Stimulated activated CD4-positive, alpha-beta T cell treated with anti-CD3 and anti-CD28 coated beads, Interleukin-1b, Interleukin-23, amount 100 ng/mL, for 4 hours (primary cell): ENCODE measurements around the gene VPS13D.
"Not testable (repeated sequence)": the region's sequence is repeated elsewhere in the genome, so short reads cannot be mapped to it uniquely, and the experiment has no call there.

ENCODE experiments used
- DNase-seq, 2 donors: peaks; one replicate each; pipeline ENCODE4 v3.0.0-alpha.2; 2020; ENCODE audit warnings: low read depth in 2 of 2

Gene VPS13D

DNA sequence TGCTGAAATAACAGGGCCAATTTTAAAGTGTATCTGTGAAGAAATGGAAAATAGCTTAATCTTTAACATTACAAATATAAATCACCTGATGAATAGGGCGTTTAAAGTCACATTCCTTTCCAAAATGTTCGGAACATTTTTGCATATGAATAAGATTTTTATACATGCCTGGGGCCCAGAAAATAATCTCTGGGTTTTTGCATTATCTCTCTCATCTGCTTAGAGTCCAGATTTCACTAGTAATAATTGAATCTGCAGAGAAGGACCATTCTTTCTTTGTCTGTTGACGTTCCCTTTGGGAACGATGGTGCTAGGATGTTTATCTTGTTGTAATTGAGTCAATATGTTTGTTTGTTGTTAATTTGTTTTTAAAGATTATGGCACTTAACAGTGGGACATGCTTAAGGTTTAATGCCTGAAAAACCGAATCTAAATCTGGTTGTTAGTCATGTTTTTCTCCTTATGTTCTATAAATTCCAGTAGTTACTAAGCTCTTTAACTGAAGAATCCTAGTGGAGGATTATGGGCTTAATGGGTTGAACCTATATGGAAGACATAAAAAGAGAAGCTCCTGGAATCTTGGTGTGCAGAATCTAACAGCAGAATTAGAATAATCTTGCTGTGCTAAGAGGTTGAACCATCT lies 140.6 kb downstream of the VPS13D start:
- DNase-seq = no peak

DNA sequence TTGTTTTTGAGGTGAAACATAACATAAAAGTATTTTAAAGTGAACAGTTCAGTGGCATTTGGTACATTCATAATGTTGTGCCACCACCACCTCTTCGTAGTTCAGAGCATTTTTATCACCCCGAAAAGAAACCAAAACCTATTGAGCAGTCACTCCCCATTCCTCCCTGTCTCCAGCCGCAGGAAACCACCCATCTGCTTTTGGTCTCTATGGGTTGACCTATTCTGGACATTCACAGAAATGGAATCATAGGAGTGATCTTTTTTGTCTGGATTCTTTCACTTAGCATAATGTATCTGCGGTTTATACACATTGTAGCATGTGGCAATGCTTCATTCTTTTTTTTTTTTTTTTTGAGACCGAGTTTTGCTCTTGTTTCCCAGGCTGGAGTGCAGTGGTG lies 141.2 kb downstream of the VPS13D start:
- DNase-seq = no peak

DNA sequence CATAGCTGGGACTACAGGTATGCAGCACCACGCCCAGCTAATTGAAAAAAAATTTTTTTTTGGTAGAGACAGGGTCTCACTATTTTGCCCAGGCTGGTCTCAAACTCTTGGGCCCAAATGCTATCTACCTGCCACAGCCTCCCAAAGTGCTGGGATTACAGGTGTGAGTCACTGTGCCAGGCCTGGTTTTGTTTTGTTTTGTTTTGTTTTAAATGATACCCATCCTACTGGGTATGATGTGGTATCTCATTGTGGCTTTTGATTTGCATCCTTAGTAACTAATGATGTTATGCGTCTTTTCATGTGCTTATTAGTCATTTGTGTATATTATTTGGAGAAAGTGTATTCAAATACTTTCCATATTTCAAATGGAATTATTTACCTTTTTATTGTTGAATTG lies 142.3 kb downstream of the VPS13D start:
- no peak for DNase-seq

DNA sequence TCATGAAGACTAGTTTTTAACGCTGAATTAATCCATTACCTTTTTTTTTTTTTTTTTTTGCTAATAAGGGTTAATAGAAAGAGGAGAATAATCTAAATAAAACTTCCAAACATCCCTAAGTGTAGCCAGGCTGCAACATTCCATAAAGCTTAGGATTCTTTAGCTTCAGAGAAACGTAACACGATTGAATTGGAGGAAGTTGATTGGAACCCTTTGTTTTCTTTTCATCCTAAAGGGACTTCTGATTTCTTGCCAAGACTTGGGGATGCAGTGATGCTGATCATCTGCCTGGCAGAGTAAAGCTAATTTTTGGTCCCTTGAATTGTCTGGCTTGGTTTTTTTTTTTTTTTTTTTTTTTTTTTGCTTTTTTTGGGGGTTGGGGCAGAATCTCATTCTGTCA lies 142.9 kb downstream of the VPS13D start:
- no peak for DNase-seq

DNA sequence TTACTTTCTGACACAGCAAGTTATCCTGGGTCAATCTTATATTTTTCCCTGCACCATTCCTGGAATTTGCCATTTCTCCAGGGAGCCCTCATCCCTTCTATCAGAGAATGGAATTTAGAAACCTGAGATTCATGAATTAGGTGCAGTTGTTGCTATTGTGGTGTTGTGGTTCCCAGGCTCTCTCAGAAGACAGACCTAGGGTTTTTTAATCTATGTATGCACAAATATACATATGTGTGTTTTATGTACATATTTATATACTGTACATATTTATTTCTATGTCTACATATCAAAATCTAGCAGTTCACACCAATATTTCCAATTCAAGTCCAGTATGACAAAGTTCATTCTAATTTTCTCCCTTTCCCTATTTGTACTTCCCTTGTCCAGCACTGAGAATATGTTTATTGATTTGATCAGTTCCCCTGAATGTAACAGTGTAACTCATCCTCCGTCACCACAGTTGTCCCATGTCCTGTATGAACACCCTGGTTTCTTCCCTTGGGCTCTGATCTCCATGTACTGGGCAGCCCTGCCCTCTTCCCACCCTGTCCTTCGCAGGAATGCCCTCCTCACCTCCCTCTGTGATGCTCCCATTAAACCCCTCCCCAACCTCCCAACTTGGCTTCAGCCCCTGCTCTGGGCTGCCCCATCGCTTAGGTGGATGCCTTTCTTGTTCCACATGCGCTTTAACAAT lies 145.5 kb downstream of the VPS13D start:
- DNase-seq = no peak

DNA sequence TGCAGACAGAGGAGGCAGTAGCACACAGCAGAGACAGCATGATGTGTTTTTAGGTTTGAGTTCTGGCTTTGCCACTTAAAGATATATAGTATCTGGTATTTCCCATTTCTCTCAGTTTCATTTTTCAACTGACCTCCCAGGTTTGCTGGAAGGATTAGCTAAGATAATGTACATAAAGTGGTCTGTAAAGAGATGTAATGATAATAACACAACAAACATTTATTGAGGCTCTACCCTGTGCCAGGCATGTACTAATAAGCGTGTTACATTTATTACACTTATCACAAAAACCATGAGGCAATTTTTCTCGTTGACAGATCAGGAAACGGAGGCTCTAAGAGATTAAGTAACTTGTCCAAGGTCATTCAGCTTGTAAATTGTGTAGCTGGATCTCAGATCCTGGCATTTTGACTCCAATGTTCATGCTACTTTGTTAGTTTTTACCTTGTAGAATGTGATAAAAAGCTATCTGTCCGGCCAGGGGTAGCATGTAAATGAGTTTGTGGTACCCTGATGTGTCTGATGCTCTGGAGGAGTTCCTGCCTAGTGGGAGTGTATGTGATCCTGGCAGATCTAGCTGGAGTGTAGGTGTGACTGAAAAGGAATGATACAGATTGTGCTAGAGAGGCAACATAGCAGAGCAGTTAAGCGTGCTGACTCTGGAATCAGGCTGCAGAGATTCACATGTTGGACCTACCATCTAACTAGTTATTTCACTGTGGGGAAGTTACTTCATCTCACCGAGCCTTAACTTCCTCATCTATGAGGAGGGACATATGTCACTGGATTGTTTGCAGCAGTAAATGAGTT lies 146.6 kb downstream of the VPS13D start:
- no peak for DNase-seq

DNA sequence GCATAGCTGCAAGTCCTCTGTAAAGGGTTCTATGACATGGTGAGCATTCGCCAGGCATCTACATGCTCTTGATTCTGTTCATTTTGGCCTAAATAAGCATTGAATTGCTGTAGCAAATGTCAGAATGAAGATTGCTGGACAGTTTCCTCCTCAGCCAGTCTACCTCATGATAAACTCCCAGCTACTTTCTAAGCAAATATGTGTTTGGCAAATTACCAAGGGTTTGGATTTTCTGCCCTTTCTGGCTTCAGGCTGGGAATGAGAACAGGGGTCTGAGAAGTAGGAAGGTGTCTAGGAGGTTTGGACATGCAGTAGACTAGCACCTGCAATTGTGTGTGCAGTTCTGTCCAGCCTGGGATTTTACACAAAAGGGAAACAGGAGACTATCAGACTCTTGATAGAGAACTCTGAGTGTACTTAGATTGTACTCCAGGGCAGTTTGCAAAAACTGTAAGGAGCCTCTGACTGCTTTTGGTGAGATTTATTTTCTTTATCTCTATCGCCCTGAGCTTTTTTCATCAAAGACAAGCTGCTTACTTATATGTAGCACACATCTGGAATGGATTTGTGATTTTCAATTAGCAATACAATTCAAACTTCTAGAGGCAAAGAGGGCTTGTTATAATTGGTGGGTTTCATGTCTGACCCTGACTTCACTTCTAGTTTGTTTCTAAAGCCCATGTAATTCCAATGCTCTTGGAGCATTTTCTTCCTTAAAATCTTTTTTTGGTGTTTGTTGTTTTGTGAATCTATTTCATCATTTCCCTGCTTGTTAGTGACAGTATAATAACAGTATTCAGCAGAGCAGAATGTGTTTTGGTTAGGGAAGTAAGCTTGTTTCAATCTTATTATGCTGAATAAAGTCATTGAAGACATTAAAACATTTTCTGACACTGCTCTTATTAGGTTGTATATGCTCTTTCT lies 150.8 kb downstream of the VPS13D start:
- no peak for DNase-seq

DNA sequence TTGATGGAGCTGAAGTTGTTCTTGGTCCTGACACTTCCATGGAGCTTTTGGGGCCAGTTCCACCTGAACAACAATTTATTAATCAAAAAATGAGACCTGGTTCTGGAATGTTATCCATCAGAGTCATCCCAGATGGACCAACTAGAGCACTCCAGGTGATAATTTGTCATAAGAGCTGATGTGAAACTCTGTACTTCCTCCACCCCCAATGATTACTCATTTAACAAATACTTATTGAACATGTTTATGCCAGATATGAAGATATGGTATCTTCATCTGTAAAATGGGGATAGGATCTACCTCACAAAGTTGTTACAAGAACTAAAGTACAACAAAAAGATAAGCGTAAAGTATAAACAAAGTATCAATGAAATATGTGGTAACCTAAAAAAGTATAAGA lies 153.2 kb downstream of the VPS13D start:
- no peak for DNase-seq

DNA sequence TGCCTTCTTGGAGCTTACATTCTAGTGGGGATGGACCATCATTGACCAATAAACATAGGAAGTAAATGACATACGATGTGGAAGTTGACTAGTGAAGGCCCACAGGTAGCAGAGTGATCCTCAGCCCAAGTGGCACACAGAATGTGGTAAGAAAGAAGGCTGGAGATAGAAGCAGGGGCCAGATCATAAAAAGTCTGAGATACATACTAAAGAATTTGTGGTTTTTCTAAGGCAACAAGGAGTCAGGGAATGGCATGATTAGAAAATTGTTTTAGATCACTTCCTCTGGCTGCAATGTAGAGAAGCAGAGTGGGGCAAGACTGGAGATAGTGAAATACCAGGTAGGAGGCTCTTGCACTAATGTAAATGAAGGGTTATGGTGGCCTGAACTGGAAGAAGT lies 154.0 kb downstream of the VPS13D start:
- no peak for DNase-seq

DNA sequence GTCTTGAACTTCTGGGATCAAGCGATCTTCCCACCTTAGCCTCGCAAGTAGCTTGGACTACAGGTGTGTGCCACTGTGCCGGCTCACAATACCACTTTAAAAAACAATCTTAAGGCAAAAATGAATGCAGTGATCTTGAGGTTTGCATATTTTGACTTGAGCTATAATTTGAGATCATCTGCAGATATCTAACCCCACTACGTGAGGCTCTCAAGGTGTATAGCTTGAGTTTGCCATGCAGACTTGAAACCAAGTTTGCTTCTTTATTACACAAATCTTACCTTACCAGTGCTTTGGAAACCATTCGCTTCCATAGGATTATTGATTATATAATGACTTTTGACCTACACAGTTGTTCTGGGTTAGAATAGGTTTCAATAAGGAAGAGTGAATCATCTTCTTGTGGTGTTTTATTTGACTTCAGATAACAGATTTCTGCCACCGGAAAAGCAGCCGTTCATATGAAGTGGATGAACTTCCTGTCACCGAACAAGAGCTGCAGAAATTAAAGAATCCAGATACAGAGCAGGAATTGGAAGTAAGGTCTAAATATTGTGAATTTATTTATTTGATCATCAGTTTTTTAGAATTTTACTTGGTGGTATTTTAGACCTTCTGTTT lies 155.1 kb downstream of the VPS13D start:
- DNase-seq = no peak

DNA sequence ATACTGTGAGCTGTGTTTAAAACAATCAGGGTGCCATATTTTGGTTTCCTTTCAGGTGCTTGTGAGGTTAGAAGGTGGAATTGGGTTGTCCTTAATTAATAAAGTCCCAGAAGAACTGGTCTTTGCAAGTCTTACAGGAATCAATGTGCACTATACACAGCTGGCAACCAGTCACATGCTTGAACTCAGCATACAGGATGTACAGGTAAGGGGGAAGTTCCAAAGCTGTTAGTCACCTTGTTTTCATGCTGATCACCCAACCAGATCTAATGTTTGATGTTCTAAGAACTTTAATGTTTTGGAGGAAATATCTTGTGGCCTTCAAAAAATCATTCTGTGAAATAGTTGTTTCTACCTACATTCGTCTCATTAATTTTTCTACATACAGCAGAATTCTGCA lies 156.3 kb downstream of the VPS13D start:
- peak in 1 of 2 donors; percentile 31 for DNase-seq

DNA sequence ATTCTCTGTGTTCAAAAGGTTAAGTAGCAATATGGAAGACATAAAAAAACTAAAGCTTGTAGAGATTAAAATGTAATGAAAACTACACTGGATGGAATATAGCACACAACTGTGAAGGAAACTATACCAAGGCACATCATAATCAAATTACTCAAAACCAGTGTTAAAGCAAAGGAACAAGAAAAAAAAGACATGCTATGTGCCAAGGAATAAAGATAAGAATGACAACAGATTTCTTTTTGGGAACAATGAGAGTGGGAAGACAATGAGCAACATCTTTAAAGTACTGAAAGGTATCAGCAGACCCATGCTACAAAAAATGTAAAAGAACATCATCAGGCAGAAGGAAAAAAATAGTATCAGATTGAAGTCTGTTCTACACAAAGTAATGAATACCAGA lies 157.8 kb downstream of the VPS13D start:
- DNase-seq = no peak

DNA sequence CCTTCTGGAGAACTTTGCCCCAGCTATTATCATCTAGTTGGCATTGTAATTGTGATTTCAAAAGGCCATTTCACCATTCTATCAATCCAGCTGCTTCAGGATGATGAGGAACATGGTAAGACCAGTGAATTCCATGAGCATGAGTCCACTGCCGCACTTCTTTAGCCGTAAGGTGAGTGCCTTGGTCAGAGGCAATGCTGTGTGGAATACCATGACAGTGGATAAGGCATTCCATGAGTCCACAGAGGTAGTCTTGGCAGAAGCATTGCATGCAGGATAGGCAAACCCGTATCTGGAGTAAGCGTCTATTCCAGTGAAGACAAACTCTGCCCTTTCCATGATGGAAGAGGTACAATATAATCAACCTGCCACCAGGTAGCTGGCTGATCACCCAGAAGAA lies 160.5 kb downstream of the VPS13D start:
- DNase-seq = not testable (repeated sequence)

DNA sequence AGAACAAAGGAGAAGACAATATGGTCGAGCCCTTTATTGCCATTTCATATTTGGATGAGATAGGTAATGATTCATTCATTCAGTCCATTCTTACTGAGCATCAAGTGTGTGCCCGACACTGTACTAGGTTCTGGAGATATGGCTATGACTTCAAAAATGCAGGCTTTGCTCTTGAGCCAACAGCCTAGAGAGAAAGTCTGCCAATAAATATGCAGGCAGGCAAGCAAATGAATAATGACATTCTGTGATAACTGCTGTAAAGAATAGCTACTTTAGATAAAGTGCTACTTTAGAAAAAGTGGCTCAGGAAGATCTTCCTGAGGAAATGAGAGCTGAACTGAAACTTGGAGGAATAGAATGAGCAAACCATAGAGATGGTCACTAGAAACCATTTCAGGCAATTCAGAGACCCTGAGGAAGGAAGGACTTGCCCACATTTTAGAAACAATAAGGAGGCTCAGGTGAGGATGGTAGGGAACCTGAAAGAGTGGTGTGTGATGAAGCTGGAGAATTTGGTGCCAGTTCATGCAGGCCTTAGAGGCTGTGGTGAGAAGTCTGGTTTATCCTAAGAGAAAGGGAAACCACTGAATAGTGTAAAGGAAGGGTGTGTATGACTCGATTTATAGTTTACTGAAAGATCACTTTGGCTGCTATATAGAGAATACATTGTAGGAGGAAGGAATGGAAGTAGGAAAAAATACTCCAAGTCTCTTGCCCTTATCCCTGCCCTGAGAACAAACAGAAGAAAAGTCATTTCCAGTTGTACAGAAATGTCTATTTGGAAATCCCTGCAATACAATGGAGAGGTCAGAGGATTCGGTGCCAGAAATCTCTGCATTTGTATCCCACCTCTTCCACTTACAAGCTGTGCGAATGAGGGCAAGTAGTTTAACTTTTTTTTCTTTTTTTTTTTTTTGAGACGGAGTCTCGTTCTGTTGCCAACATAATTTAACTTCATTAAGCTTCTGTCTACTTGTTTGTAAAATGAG lies 167.9 kb downstream of the VPS13D start:
- DNase-seq = no peak

DNA sequence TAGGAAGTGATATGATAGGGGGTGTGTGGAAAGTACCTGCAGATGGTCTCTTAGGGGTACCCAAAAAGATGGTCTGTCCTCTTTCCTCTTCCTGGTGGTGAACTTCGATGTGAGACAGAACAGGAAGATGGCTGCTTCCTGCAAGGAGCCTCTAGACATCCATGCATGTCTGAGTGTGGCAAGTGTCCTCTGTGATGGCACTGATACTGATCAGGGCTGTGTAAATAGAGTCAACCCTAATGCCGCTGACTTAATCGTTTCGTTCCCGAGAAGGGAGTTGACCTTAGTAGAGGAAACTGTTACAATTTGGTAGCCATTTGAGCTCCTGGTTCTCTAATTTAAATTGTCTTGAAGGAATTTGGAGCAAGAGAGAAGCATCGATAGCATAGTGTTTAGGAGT lies 168.6 kb downstream of the VPS13D start:
- DNase-seq = no peak

DNA sequence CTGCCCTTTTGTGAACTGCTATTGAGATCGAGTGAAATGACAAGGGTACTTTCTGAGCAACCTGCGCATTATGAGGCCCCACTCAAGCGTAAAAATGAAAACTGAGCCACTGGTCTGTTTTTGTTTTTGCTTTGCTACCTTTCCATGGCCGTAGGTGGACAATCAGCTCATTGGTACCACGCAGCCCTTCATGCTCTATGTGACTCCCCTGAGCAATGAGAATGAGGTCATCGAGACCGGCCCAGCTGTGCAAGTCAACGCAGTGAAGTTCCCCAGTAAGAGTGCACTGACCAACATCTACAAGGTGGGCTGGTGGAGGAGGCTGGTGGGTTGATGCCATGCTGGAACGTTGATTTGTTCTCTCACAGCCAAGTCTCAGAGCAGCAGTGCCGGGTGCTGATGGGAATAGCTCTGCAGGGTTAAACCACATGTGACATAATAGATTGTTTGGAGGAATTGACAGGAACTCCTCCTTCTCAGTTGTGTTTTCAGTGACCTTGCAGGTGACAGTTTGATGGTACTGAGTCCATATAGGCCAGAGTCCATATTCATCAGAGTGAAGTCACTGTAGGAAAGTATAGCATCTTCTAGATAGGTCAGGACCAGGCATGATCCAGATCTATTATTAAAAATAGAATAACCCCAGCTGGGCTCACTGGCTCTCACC lies 170.3 kb downstream of the VPS13D start:
- no peak for DNase-seq

DNA sequence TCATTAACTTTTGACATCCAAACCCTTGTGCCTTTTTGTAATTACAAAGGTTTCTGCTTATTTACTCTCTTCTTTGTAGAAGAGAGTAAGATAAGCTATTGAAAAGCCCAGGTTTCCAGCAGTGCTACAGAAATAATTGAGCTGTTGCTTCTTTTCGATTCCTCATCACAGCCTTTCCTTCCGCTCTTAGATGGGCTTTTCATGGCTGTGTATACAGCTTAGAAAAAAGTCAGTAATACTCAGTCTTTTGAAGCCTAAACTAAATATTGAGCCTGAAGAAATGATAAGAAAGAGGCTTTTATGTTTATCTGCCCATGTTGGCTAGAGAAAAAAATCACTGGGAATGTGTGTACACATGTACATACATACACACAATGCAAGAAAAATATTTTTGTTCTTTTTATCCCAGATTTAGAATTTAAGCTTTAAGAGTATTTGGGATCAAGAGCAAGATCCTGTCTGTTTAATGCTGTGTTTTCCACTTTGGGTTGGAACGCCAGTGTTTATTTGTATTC lies 172.4 kb downstream of the VPS13D start:
- DNase-seq = no peak

DNA sequence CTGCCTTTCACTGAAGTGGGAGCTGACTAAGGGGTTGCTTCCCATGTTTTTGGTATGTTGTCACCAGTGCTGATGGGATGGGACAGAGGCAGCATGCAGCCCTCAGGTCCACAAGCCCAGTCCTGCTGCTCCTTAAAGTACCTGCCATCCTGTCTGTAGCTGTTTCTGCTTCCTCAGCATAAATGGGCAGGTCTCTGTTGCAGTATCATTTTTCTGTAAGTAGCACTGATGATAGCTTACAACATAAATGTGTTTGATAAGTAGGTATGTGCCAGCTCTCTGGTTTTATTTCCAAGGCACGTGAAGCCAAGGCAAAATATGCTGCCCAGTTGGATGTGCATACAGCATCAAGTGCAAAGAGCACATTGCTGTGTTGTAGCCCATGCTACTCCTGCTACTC lies 173.0 kb downstream of the VPS13D start:
- no peak for DNase-seq

DNA sequence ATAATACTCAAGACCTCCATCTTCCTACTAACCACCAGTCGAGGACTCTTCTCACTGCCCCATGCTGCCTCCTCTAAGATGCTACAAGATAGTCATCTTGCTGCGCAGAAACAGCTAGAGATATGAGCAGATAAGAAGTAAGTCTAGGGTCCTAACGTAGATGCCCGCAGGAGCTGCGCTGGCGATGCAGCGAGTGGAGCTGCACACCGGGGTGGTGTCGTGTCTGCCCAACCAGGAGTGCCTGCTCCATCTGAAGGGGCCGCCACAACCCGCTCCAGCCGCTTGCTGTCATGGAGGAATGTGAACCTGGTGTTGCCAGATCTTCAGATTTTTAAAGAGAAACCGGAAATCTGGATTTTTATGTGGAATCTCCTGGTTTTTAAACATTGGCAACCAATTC lies 175.1 kb downstream of the VPS13D start:
- no peak for DNase-seq
